Measurements from ENCODE around the gene VPS13D.
"Not testable (repeated sequence)": the region's sequence is repeated elsewhere in the genome, so short reads cannot be mapped to it uniquely, and the experiment has no call there.

The VPS13D gene

GRCh38 chr1:12197483-12197880 is 32.3 kb upstream of the VPS13D start:
- DNase-seq = no peak

- DNase-seq = no peak
Observed at GRCh38 chr1:12200208-12200607, 29.6 kb upstream of the VPS13D start.

DNA sequence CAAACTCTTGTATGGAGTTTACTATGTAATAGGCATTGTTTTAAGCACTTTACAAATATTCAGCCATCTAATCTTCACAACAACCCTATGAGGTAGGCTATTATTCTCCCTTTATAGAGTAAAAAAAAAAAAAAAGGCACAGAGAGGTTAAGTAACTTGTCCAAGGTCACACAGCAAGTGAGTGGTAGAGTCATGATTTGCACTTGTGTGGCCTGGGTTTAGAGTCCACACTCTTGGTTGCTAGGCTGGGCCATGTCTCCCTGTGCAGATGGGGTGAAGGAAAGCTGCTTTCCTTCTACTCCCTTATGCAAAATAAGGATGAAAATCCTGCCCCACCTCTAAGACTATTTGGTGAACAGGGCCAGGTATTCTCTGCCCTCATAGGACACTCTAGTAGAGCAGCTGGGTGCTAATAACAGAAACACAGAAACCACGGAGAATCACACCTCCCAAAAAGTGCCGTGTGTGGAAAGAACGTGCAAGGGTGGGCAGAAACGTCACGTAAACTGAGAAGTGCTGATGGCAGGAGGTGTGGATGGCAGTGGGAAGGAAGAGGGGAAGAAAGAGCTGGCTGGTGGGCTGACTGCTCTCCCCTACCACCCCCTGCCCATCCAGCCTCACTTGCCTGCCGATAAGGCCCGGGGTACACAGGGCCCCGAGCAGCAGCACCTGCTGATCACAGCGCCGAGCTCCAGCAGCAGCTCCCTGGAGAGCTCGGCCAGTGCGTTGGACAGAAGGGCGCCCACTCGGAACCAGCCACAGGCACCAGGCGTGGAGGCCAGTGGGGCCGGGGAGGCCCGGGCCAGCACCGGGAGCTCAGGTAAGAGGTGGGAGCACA is 28.3 kb upstream of the VPS13D start:
- DNase-seq = no peak

DNA sequence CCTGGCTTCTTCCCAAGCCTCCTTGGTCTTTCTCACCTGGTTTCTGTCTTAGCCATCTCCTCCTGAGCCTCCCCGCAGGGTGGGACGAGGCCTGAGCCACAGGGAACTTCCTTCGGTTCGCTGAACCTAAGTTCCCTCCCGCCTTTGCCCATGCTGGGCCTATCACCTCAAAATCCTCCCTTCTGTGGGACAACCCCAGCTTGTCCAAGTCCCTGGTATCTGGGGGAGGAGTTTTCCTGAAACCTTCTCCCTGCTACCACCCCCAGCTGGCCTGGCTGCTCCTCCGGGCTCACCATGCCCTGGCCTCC is 27.7 kb upstream of the VPS13D start:
- DNase-seq = no peak

GRCh38 chr1:12202577-12202976 is 27.3 kb upstream of the VPS13D start:
- no peak for DNase-seq

GRCh38 chr1:12203216-12204007 is 26.4 kb upstream of the VPS13D start:
- DNase-seq = no peak

GRCh38 chr1:12204140-12204539 is 25.7 kb upstream of the VPS13D start:
- DNase-seq = peak in 1 of 2 donors; percentile 46

DNA sequence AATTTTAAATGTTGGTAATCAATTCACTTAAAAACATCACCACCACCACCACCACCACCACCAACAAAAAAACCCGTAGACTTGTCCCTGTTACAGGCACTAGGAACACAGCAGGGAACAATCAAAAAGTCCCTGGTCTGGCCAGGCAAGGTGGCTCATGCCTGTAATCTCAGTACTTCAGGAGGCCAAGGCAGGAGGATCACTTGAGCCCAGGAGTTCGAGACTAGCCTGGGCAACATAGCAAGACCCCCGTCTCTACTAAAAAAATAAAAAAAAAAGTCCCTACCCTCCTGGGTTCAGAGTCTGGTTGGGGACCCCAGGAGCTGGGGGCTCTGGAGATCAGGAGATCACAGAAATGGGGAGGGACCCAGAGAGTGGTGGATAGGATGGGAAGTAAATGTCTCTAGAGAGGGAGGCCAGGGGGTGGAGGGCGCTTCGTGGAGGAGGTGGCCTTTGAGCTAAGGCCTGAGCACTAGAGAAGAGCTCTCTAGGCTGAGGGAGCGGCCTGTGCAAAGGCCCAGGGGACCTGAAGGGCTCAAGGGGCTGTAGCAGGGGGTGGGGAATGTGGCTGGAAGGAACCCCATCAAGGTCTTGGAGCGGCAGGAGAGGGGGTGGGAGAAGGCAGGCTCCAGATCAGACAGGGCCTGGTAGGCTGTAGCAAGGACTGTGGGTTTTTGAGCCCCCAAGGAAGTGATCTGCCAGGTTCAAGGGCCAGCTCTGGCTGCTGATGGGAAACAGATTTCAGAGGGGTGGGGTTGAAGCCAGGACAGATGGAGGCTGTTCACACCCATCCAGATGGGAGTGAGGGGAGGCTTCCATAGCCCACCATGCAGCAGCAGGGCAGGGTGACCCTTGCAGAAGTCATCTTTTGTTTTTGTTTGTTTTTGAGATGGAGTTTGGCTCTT is 24.8 kb upstream of the VPS13D start:
- no peak for DNase-seq

GRCh38 chr1:12206238-12206637 is 23.6 kb upstream of the VPS13D start:
- DNase-seq = no peak

GRCh38 chr1:12206792-12207424 is 22.9 kb upstream of the VPS13D start:
- DNase-seq = no peak

DNA sequence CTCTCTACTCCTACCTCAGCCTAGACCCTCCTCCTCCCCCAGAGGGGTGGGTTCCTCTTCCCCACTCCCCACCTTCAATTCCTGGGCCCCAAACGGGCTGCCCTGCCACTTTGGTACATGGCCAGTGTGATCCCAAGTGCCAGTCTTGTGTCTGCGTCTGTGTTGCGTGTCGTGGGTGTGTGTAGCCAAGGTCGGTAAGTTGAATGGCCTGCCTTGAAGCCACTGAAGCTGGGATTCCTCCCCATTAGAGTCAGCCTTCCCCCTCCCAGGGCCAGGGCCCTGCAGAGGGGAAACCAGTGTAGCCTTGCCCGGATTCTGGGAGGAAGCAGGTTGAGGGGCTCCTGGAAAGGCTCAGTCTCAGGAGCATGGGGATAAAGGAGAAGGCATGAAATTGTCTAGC is 21.6 kb upstream of the VPS13D start:
- DNase-seq = no peak

GRCh38 chr1:12208764-12209494 is 20.9 kb upstream of the VPS13D start:
- peak; percentile 92 to 93 for DNase-seq

DNA sequence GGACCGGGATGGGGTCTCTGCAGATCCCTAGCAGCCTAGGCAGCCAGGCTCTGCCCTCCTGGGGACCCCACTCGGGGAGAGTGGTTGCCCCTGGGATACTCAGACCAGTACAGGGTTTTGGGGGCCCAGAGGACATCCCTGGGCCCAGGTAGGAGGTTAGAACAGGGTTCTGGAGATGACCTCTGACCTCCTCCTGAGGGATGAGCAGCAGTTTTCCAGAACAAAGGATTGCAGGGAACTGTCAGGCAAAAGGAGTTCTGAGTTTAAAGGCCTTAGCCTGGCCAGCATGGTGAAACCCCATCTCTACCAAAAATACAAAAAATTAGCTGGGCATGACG is 20.4 kb upstream of the VPS13D start:
- no peak for DNase-seq

DNA sequence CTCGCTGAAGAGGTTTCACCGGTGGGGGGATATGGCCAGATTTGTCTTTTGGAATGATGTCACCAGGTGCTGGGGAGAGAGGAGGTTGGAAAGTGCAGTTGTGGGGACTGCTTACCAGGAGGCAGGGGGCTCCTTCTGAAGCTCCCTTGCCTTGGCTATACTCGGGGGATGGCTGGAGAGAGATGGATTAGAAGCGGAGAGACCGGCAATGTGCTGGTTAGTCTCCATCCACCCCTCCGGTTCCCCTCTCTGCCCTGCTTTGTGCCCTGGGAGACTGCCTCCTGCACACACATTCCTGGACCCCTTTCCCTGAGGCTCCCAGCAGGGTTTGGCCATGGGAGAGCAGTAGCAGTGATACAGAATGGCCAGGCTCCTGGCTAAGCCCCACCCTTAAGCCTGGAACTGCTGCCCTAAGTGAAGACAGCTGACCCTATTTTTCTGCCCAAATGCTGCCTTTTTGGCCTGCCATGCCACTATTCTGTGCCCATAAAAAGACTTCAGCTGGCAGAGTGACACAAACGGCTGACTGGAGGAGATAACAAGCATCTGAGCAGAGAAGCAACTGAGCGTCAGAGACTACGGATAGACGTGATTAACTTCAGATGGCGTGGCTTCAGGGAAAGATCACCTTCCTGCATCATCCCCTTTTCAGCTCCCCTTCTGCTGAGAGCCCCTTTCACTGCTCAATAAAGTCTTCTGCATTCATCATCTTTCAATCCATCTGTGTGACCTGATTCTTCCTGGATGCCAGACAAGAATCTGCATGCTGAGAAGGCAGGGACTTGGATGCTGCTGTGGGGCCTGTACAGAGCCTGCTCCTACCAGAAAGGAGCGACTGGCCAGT is 14.5 kb upstream of the VPS13D start:
- DNase-seq = no peak

DNA sequence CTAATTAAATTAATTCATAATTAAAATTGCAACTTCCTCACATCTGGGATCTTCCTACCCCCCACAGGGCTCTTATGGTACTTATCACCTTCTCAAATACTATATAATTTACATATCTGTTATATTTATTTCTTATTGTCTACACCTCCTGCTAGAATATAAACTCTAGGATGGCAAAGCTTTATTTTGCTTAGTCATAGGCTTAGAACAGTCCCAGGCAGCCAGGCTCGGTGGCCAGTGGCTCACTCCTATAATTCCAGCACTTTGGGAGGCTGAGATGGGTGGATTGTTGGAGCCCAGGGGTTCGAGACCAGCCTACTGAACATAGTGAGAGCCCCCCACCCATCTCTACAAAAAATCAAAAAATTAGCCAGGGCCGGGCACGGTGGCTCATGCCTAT is 10.0 kb upstream of the VPS13D start:
- no peak for DNase-seq

GRCh38 chr1:12220890-12221289 is 8.9 kb upstream of the VPS13D start:
- DNase-seq = no peak

GRCh38 chr1:12222700-12223099 is 7.1 kb upstream of the VPS13D start:
- not testable (repeated sequence) for DNase-seq

- DNase-seq = not testable (repeated sequence)
Observed at GRCh38 chr1:12224092-12224491, 5.7 kb upstream of the VPS13D start.

DNA sequence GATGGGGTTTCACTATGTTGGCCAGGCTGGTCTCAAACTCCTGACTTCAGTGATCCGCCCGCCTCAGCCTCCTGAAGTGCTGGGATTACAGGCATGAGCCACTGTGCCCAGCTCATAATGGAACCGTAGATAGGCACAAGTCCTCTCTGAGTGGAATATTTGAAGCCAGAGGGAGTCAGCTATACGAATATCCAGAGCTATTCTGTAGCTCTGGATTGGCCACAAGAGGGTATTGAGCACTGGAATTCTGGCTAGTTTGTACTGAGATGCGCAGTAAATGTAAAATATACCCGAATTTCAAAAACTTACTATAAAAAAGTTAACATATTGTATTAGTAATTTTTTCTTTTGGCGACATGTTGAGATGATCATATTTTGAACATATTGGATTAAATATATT is 851 bp upstream of the VPS13D start:
- DNase-seq = no peak

DNA sequence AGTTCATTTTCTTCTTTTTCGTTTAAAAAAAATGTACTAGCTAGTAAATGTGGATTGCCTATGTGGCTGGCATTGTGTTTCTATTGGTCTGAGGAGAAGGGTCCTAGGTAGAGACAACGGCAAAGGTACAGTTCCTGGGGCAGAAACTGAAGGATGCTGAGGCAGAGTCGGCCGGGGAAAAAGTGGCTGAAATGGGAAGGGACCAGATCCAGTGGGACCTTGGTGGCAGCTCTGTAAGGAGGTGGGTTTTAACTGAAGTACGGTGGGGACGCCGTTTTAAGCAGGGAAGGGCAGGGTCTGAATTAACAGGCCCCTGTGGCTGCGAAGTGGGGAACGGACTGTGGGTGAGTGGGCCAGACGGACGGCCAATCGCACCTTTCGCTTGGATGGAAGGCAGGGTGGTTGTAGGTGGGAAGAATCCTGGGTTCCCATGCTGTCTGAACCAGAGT is 420 bp upstream of the VPS13D start:
- no peak for DNase-seq
